ENCODE results near the gene B3GALT5.

DNA sequence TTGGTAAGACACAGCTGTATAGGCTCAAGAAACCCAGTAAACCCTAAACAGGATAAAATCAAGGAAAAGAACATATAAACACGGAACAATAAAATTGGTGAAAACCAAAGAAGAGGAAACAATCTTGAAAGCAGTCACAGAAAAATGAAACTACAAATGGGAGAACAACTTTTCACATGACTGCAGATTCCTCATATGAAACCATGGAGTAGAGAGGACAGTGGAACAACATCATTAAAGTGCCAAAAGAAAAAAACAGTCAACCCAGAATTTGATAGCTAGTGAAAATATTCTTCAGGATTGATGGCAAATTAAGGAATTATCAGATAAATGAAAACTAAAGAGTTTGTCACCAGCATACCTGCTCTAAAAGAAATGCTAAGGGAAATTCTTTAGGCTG lies 23.9 kb upstream of the B3GALT5 start:
- TF ChIP-seq SMC3 (IDR thresholded peaks at IDR 0.05): no peak
- TF ChIP-seq, protein P1, sequence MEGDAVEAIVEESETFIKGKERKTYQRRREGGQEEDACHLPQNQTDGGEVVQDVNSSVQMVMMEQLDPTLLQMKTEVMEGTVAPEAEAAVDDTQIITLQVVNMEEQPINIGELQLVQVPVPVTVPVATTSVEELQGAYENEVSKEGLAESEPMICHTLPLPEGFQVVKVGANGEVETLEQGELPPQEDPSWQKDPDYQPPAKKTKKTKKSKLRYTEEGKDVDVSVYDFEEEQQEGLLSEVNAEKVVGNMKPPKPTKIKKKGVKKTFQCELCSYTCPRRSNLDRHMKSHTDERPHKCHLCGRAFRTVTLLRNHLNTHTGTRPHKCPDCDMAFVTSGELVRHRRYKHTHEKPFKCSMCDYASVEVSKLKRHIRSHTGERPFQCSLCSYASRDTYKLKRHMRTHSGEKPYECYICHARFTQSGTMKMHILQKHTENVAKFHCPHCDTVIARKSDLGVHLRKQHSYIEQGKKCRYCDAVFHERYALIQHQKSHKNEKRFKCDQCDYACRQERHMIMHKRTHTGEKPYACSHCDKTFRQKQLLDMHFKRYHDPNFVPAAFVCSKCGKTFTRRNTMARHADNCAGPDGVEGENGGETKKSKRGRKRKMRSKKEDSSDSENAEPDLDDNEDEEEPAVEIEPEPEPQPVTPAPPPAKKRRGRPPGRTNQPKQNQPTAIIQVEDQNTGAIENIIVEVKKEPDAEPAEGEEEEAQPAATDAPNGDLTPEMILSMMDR (IDR thresholded peaks at IDR 0.05): no peak
- TF ChIP-seq MAZ (IDR thresholded peaks at IDR 0.05; ENCODE audit: borderline replicate concordance, low read depth, low read length): no peak
- TF ChIP-seq, protein P2, sequence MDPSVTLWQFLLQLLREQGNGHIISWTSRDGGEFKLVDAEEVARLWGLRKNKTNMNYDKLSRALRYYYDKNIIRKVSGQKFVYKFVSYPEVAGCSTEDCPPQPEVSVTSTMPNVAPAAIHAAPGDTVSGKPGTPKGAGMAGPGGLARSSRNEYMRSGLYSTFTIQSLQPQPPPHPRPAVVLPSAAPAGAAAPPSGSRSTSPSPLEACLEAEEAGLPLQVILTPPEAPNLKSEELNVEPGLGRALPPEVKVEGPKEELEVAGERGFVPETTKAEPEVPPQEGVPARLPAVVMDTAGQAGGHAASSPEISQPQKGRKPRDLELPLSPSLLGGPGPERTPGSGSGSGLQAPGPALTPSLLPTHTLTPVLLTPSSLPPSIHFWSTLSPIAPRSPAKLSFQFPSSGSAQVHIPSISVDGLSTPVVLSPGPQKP (IDR thresholded peaks at IDR 0.05; ENCODE audit: low read depth, low read length): no peak
- no peak for TF ChIP-seq POLR2A (IDR thresholded peaks at IDR 0.05; ENCODE audit: low read length)
- no peak for TF ChIP-seq FOSL2 (IDR thresholded peaks at IDR 0.05)
- TF ChIP-seq FOSL2 (CRISPR knock-in tag; IDR thresholded peaks at IDR 0.05): no peak
- no peak for TF ChIP-seq CHD4 (IDR thresholded peaks at IDR 0.05; ENCODE audit: borderline replicate concordance)
- no peak for TF ChIP-seq RNF2 (IDR thresholded peaks at IDR 0.05; ENCODE audit: borderline replicate concordance, low read depth)
- TF ChIP-seq RAD21 (conservative IDR thresholded peaks at IDR 0.05 in 1 of 2, IDR thresholded peaks at IDR 0.05 in 1 of 2): no peak
- TF ChIP-seq CBX2 (IDR thresholded peaks at IDR 0.05; ENCODE audit: borderline replicate concordance, low read depth): no peak
- no peak for TF ChIP-seq HDAC2 (IDR thresholded peaks at IDR 0.05)
